ENCODE results near the gene NCDN. TPM values are rescaled to one million over a fixed set of nuclear protein-coding genes. Genes with fewer than 3 reads are reported as not detected.

The NCDN gene
- total and polyA plus RNA-seq, 2 donors (not counting 3 experiments of a cell fraction or from before 2014, with no cell fraction given) = 17.3 to 22.0 TPM

- no peak for FAIRE-seq
- no peak overlapping the region for H3K27ac ChIP-seq (ENCODE audit: insufficient read depth, low read depth, low read length)
- DNase-seq (ENCODE audit: low read depth, low spot score) = no peak
- H3K36me3 ChIP-seq (ENCODE audit: control insufficient read depth in 2 of 2, extremely low read depth in 1 of 2, insufficient read depth in 2 of 2, low read length in 2 of 2) = no peaks in the 10 kb centered on the region
- ChIA-PET CTCF (interaction anchor here (0.6 to 1.6 kb wide), 4 partner anchors 26 to 346 kb away, joined by 3 to 4 read pairs (median 3); no protein-coding TSS in a partner anchor), POLR2A (no interaction called here)
- no peak overlapping the region for H3K9ac ChIP-seq (replicated peaks; ENCODE audit: extremely low read depth, insufficient read depth, low read length)
- no peaks in the 10 kb centered on the region for H3K9me1 ChIP-seq (replicated peaks; ENCODE audit: control insufficient read depth, extremely low read depth, insufficient read depth, low read length)
- no peak overlapping the region for H2AFZ ChIP-seq (ENCODE audit: low read depth, low read length)
- H3K27me3 ChIP-seq (ENCODE audit: control insufficient read depth in 2 of 2, insufficient read depth in 2 of 2, low read length in 2 of 2) = no peaks in the 10 kb centered on the region
- no TSS peak for BruUV-seq (replicated peaks)
- no peaks in the 10 kb centered on the region for H3K4me1 ChIP-seq (ENCODE audit: control insufficient read depth, extremely low read depth, insufficient read depth, low read length)
- H3K79me2 ChIP-seq (ENCODE audit: control insufficient read depth, insufficient read depth, low read length) = no peaks in the 10 kb centered on the region
- H3K4me2 ChIP-seq (ENCODE audit: insufficient read depth, low read length) = no peak overlapping the region
- dilution Hi-C loops (cut with MboI; ENCODE audit: extremely low pct_ligation_motif_present, low sequenced_read_pairs) = no loop called here
- intact Hi-C loops (cut with micrococcal nuclease) = no loop called here
- no peak overlapping the region for H3K4me3 ChIP-seq (replicated peaks in 1 of 3; ENCODE audit: insufficient read depth in 1 of 3, low read depth in 1 of 3, low read length in 3 of 3)
- TF ChIP-seq POLR2A (IDR thresholded peaks at IDR 0.05; ENCODE audit: low read depth, low read length) = no peak
- TF ChIP-seq POLR2AphosphoS5 (IDR thresholded peaks at IDR 0.05; ENCODE audit: insufficient read depth, low read depth, low read length) = no peak
- no peaks in the 10 kb centered on the region for H3K9me3 ChIP-seq (replicated peaks; ENCODE audit: control insufficient read depth, insufficient read depth, low read length)
- H4K20me1 ChIP-seq (replicated peaks; ENCODE audit: control insufficient read depth, extremely low read depth, insufficient read depth, low read length) = no peaks in the 10 kb centered on the region
Observed at GRCh38 chr1:35592991-35593769, 35.6 kb downstream of the NCDN start.

DNA sequence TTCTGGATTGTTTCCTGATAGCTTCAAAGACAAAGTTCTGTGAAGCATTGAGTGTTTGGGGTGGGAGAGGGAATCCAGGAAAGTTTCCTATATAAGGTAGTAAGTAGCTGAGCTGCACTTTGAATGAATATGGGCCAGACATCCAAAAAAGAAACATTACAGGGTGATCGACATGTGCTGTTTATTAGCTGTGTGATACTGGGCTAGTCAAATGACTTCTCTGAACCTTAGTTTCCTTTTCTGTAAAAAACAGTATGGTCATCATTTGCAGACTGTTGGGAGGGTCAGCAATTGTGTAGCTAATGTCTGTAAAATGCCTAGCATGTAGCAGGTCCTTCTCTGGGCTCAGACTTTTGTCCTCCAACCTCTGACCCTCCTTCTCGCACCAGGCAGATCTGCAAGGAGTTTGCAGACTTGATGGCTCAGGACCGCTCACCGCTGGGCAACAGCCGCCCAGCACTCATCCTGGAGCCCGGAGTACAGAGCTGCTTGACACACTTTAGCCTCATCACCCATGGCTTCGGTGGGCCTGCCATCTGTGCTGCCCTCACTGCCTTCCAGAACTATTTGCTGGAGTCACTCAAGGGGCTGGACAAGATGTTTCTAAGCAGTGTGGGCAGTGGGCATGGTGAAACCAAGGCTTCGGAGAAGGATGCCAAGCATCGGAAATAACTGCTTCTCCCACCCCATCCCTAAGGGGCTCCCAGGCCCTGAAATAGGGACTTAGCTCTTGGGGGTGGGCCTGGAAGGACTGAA is 36.6 kb downstream of the NCDN start:
- BruUV-seq (replicated peaks) = no TSS peak
- Histone ChIP-seq H3K9ac (replicated peaks; ENCODE audit: extremely low read depth, insufficient read depth, low read length) (no peak overlapping the region), H3K9me3 (replicated peaks; ENCODE audit: control insufficient read depth, insufficient read depth, low read length) (no peaks in the 10 kb centered on the region), H3K4me2 (ENCODE audit: insufficient read depth, low read length) (no peak overlapping the region), H3K9me1 (replicated peaks; ENCODE audit: control insufficient read depth, extremely low read depth, insufficient read depth, low read length) (no peaks in the 10 kb centered on the region), H3K4me1 (ENCODE audit: control insufficient read depth, extremely low read depth, insufficient read depth, low read length) (no peaks in the 10 kb centered on the region), H2AFZ (ENCODE audit: low read depth, low read length) (no peak overlapping the region), H3K36me3 (ENCODE audit: control insufficient read depth in 2 of 2, extremely low read depth in 1 of 2, insufficient read depth in 2 of 2, low read length in 2 of 2) (no peaks in the 10 kb centered on the region), H3K79me2 (ENCODE audit: control insufficient read depth, insufficient read depth, low read length) (no peaks in the 10 kb centered on the region), H4K20me1 (replicated peaks; ENCODE audit: control insufficient read depth, extremely low read depth, insufficient read depth, low read length) (no peaks in the 10 kb centered on the region), H3K4me3 (replicated peaks in 1 of 3; ENCODE audit: insufficient read depth in 1 of 3, low read depth in 1 of 3, low read length in 3 of 3) (no peak overlapping the region), H3K27ac (ENCODE audit: insufficient read depth, low read depth, low read length) (no peak overlapping the region), H3K27me3 (ENCODE audit: control insufficient read depth in 2 of 2, insufficient read depth in 2 of 2, low read length in 2 of 2) (no peaks in the 10 kb centered on the region)
- FAIRE-seq (no peak), DNase-seq (ENCODE audit: low read depth, low spot score) (no peak)
- TF ChIP-seq MYC (IDR thresholded peaks at IDR 0.05; ENCODE audit: low read depth, low read length) = no peak
- TF ChIP-seq FOS (IDR thresholded peaks at IDR 0.05; ENCODE audit: borderline replicate concordance, insufficient read depth, low read length) = no peak
- no peak for TF ChIP-seq GATA2 (IDR thresholded peaks at IDR 0.05; ENCODE audit: insufficient read depth, insufficient read length, low read depth, low read length)
- TF ChIP-seq POLR2A (IDR thresholded peaks at IDR 0.05; ENCODE audit: low read depth, low read length) = no peak
- ChIA-PET POLR2A (no interaction called here), CTCF (interaction anchor here (0.6 to 1.6 kb wide), 5 partner anchors 25 to 347 kb away, joined by 3 to 4 read pairs (median 3); no protein-coding TSS in a partner anchor)
- intact Hi-C loops (cut with micrococcal nuclease) (no loop called here), dilution Hi-C loops (cut with MboI; ENCODE audit: extremely low pct_ligation_motif_present, low sequenced_read_pairs) (no loop called here)
